ENCODE data around the gene SAP30BP.
"Not testable (repeated sequence)": the region's sequence is repeated elsewhere in the genome, so short reads cannot be mapped to it uniquely, and the experiment has no call there.

The SAP30BP gene

GRCh38 chr17:75638039-75638438, 29.1 kb upstream of the SAP30BP start:
- H3K27me3 Mint-ChIP-seq; H3K4me3 Mint-ChIP-seq; intact Hi-C loops (cut with micrococcal nuclease); H3K27ac Mint-ChIP-seq; H3K9me3 Mint-ChIP-seq: not testable (repeated sequence)
- H3K36me3 Mint-ChIP-seq (ENCODE audit: low read depth), result peaks cover 55% of the 10 kb centered on the region
- peaks cover 24% of the 10 kb centered on the region for H3K4me1 Mint-ChIP-seq (ENCODE audit: low read depth)

- Mint-ChIP-seq H3K36me3 (ENCODE audit: low read depth) (peaks cover 64% of the 10 kb centered on the region), H3K27me3 (peaks cover 4% of the 10 kb centered on the region), H3K9me3 (no peaks in the 10 kb centered on the region), H3K27ac (no peak overlapping the region), H3K4me3 (no peak overlapping the region), H3K4me1 (ENCODE audit: low read depth) (peaks cover 15% of the 10 kb centered on the region)
- intact Hi-C loops (cut with micrococcal nuclease), result no loop called here
Observed at GRCh38 chr17:75638893-75639292, 28.2 kb upstream of the SAP30BP start.

GRCh38 chr17:75639327-75639726, 27.8 kb upstream of the SAP30BP start:
- Mint-ChIP-seq H3K36me3 (ENCODE audit: low read depth) (peaks cover 66% of the 10 kb centered on the region), H3K4me1 (ENCODE audit: low read depth) (peaks cover 12% of the 10 kb centered on the region)
- intact Hi-C loops (cut with micrococcal nuclease), result no loop called here

GRCh38 chr17:75639771-75640555, 27.2 kb upstream of the SAP30BP start:
- intact Hi-C loops (cut with micrococcal nuclease), result no loop called here
- H3K4me1 Mint-ChIP-seq (ENCODE audit: low read depth), result peaks cover 12% of the 10 kb centered on the region
- no peak overlapping the region for H3K4me3 Mint-ChIP-seq
- H3K36me3 Mint-ChIP-seq (ENCODE audit: low read depth), result peaks cover 66% of the 10 kb centered on the region
- no peaks in the 10 kb centered on the region for H3K9me3 Mint-ChIP-seq
- H3K27ac Mint-ChIP-seq, result no peak overlapping the region
- peaks cover 1% of the 10 kb centered on the region for H3K27me3 Mint-ChIP-seq

More at GRCh38 chr17:75639327-75639726, 27.8 kb upstream of the SAP30BP start:
- Mint-ChIP-seq H3K27me3 (peaks cover 1% of the 10 kb centered on the region), H3K27ac (no peak overlapping the region), H3K4me3 (no peak overlapping the region), H3K9me3 (no peaks in the 10 kb centered on the region)

- no peaks in the 10 kb centered on the region for H3K9me3 Mint-ChIP-seq
- H3K36me3 Mint-ChIP-seq (ENCODE audit: low read depth), result peaks cover 66% of the 10 kb centered on the region
Observed at GRCh38 chr17:75640556-75641119, 26.5 kb upstream of the SAP30BP start.

GRCh38 chr17:75641343-75641742, 25.8 kb upstream of the SAP30BP start:
- H3K9me3 Mint-ChIP-seq, result no peaks in the 10 kb centered on the region
- no peaks in the 10 kb centered on the region for H3K27me3 Mint-ChIP-seq
- H3K4me1 Mint-ChIP-seq (ENCODE audit: low read depth), result peaks cover 22% of the 10 kb centered on the region
- intact Hi-C loops (cut with micrococcal nuclease), result no loop called here
- no peak overlapping the region for H3K27ac Mint-ChIP-seq
- H3K36me3 Mint-ChIP-seq (ENCODE audit: low read depth), result peaks cover 61% of the 10 kb centered on the region
- no peak overlapping the region for H3K4me3 Mint-ChIP-seq

More at GRCh38 chr17:75640556-75641119, 26.5 kb upstream of the SAP30BP start:
- peaks cover 15% of the 10 kb centered on the region for H3K4me1 Mint-ChIP-seq (ENCODE audit: low read depth)
- no peak overlapping the region for H3K27ac Mint-ChIP-seq
- intact Hi-C loops (cut with micrococcal nuclease), result no loop called here
- no peak overlapping the region for H3K4me3 Mint-ChIP-seq
- H3K27me3 Mint-ChIP-seq, result peaks cover 1% of the 10 kb centered on the region

GRCh38 chr17:75642182-75642783, 24.9 kb upstream of the SAP30BP start:
- Mint-ChIP-seq H3K36me3 (ENCODE audit: low read depth) (peaks cover 52% of the 10 kb centered on the region), H3K4me3 (no peak overlapping the region), H3K27ac (no peak overlapping the region), H3K27me3 (no peaks in the 10 kb centered on the region), H3K4me1 (ENCODE audit: low read depth) (peaks cover 28% of the 10 kb centered on the region), H3K9me3 (no peaks in the 10 kb centered on the region)
- intact Hi-C loops (cut with micrococcal nuclease), result no loop called here

GRCh38 chr17:75642784-75643642, 24.1 kb upstream of the SAP30BP start:
- Mint-ChIP-seq H3K9me3 (no peaks in the 10 kb centered on the region), H3K27ac (no peak overlapping the region), H3K27me3 (no peaks in the 10 kb centered on the region), H3K36me3 (ENCODE audit: low read depth) (peaks cover 56% of the 10 kb centered on the region), H3K4me3 (no peak overlapping the region), H3K4me1 (ENCODE audit: low read depth) (peaks cover 28% of the 10 kb centered on the region)
- intact Hi-C loops (cut with micrococcal nuclease), result no loop called here

- Mint-ChIP-seq H3K9me3 (no peaks in the 10 kb centered on the region), H3K4me1 (ENCODE audit: low read depth) (peaks cover 28% of the 10 kb centered on the region), H3K27me3 (no peaks in the 10 kb centered on the region), H3K4me3 (no peak overlapping the region), H3K36me3 (ENCODE audit: low read depth) (peaks cover 56% of the 10 kb centered on the region), H3K27ac (no peak overlapping the region)
- intact Hi-C loops (cut with micrococcal nuclease), result no loop called here
Observed at GRCh38 chr17:75643643-75644017, 23.5 kb upstream of the SAP30BP start.

- H3K27ac Mint-ChIP-seq, result peak overlapping the region; percentile 73
- peaks cover 28% of the 10 kb centered on the region for H3K4me1 Mint-ChIP-seq (ENCODE audit: low read depth)
- intact Hi-C loops (cut with micrococcal nuclease), result no loop called here
- no peaks in the 10 kb centered on the region for H3K9me3 Mint-ChIP-seq
- H3K27me3 Mint-ChIP-seq, result no peaks in the 10 kb centered on the region
- peaks cover 56% of the 10 kb centered on the region for H3K36me3 Mint-ChIP-seq (ENCODE audit: low read depth)
- no peak overlapping the region for H3K4me3 Mint-ChIP-seq
Observed at GRCh38 chr17:75645501-75645888, 21.6 kb upstream of the SAP30BP start.

GRCh38 chr17:75645889-75646637, 21.1 kb upstream of the SAP30BP start:
- Mint-ChIP-seq H3K9me3 (no peaks in the 10 kb centered on the region), H3K4me1 (ENCODE audit: low read depth) (peaks cover 28% of the 10 kb centered on the region), H3K27me3 (no peaks in the 10 kb centered on the region), H3K4me3 (no peak overlapping the region), H3K27ac (peak overlapping the region; percentile 73), H3K36me3 (ENCODE audit: low read depth) (peaks cover 57% of the 10 kb centered on the region)
- intact Hi-C loops (cut with micrococcal nuclease), result no loop called here

GRCh38 chr17:75646638-75646992, 20.5 kb upstream of the SAP30BP start:
- peaks cover 60% of the 10 kb centered on the region for H3K36me3 Mint-ChIP-seq (ENCODE audit: low read depth)
- peaks cover 28% of the 10 kb centered on the region for H3K4me1 Mint-ChIP-seq (ENCODE audit: low read depth)
- H3K27me3 Mint-ChIP-seq, result no peaks in the 10 kb centered on the region
- H3K27ac Mint-ChIP-seq, result peak overlapping the region; percentile 73
- intact Hi-C loops (cut with micrococcal nuclease), result no loop called here
- no peak overlapping the region for H3K4me3 Mint-ChIP-seq
- no peaks in the 10 kb centered on the region for H3K9me3 Mint-ChIP-seq

GRCh38 chr17:75647061-75647460, 20.1 kb upstream of the SAP30BP start:
- peaks cover 25% of the 10 kb centered on the region for H3K4me1 Mint-ChIP-seq (ENCODE audit: low read depth)
- intact Hi-C loops (cut with micrococcal nuclease), result no loop called here
- H3K36me3 Mint-ChIP-seq (ENCODE audit: low read depth), result peaks cover 60% of the 10 kb centered on the region
- no peak overlapping the region for H3K27ac Mint-ChIP-seq
- no peak overlapping the region for H3K4me3 Mint-ChIP-seq
- H3K9me3 Mint-ChIP-seq, result no peaks in the 10 kb centered on the region
- H3K27me3 Mint-ChIP-seq, result no peaks in the 10 kb centered on the region

Data from dendritic cell treated with granulocyte-macrophage colony-stimulating factor and Interleukin-4, amounts not matched to agents 40 ng/mL and 50 ng/mL, for 4 days (primary cell).